HG03196 (cell line): ENCODE measurements around the gene BCAR3.
A peak's percentile ranks its signal among the peaks of the same experiment; 100 is the strongest.
"Not testable (repeated sequence)": the region's sequence is repeated elsewhere in the genome, so short reads cannot be mapped to it uniquely, and the experiment has no call there.

Experiments used
- ATAC-seq: cut with Tn5 transposase; IDR thresholded peaks from one replicate; pipeline ENCODE4 v1.9.1; 2021; ENCODE audit not compliant: unreplicated experiment

BCAR3 gene

DNA sequence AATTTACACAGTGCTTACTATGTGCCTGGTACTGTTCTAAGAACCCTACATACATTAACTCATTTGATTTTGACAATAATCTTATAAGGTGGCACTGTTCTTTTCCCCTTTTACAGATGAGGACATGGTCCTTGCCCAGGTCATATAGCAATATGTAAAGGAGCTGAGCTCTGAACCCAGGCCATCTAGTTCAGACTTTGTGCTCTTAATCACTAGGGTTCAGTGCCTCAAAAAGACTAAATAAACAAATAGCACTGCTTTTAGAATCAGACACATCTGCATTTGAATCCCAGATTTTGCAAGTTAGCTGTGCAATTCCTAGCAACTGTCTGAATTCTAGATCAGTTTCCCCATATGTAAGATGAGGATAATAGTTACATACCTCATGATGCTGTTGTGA lies 8.7 kb upstream of the BCAR3 start:
- ATAC-seq: no peak

DNA sequence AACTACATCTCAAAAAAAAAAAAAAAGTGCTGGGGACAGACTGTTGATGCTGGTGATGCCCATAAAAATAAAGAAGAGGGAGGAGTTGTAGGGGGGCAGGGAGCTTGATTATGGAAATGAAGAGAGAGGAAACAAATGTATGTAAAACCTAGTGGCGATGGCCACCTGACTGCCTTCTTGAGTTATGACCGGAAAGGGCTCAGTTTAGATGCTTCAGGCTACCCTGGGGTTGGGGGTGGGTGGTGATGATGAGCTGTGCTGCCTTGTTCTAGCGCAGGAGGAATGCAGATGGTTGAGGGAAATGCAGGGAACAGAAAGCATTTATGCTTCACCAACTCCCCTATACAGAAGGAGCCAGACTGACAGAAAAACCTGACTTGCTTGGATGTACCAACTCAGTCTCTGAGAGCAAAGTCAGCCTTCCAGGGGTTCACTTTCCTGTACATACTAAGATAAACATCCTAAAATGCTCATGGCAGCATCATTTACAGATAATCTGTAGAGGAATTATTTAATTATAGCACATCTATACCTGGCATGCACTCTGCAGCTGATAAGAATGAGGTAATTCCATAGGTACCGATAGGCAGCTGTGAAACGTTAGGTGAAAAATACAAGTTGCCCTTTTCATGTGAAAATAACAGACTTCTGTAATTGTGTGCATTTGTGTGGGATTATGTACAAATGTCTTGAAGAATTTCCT lies 8.0 kb upstream of the BCAR3 start:
- ATAC-seq: no peak

GRCh38 chr1:93687542-93687941 lies 5.9 kb upstream of the BCAR3 start:
- no peak for ATAC-seq

DNA sequence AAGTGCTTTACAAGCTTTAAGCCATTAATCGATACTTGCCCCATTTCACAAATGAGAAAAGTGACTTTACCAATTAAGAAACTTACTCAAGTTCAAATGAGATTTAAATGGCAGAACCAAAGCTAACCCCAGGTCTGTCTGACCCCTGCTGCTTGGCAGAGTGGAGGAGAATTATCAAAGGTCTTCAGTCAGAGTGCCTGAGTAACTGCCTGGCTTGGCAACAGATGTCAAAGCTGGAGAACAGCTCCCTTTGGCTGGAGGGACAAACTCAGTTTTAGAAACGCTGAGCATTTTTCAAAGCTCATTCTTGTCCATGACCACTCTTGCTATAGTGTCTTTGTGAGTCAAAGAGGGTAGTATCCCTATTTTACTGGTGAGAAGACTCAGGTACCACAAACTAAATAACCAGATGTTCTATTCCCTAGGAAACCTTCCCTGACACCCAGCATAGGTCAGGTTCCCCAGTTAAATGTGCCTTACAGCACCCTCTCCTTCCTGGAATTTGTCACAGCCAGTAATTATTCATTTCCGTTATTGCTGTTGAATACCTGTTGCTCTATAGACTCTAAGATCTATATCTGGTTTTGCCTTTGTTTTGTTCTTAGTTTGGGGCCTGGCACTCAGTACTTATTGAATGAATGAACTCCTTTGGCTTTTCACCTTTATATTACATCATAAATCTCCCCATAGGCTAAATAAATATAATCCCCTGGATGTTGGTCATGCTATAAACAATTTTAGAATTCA lies 5.0 kb upstream of the BCAR3 start:
- ATAC-seq: no peak

GRCh38 chr1:93685918-93686317 lies 4.3 kb upstream of the BCAR3 start:
- no peak for ATAC-seq

- ATAC-seq: no peak
Observed at GRCh38 chr1:93683234-93683633, 1.6 kb upstream of the BCAR3 start.

DNA sequence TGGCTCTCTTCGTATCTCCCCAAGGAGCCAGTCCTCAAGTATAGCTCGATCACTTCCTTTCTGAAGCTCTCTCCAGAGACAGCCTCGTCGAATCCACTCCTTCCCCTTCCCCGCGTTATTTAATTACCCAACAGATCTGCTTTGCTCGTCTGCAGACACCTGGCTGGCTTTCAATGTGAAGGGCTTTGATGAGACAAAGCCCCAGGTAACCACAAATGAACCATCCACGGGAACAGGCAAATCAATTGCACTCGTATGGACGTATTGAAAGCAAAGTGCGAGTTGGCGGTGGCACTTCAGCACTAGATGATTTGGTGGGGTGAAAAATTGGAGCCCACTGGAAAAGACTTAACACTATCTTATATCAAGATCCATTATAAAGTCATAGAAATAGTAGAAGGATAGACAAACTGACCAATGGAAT lies 364 bp upstream of the BCAR3 start:
- no peak for ATAC-seq

DNA sequence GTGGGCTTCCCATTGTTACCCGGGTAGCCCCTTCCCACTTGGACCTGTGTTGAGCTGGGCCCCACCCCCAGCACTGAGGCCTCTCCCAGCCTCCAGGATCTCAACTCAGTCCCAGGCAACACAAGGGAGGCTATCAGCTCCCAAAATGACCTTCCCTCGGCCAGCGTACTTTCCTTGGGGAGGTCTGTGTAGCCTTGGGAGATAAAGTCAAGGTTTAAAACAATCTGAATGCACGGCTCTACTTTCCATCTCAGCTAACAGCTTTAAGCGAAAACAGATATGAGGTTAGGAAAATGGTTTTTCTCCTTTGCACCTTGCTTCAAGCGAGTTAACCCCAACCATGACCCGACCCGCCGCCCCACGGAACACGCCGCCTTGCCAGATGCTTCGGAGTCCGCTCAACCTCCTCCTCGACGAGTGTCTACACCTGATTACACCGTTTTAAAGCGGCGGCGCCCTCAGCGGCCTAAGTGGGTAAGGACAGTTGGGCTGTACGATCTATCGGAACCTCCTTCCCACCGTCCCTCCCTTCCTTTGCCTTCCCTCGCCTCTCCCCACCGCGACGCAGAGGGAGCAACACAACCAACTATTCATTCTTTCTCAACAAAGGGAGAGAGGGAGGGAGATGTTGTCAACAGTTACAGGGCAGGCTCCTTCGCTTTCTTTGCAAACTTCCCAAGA lies 1.1 kb downstream of the BCAR3 start:
- peak; percentile 69 for ATAC-seq

- ATAC-seq: no peak
Observed at GRCh38 chr1:93680076-93680419, 1.6 kb downstream of the BCAR3 start.

DNA sequence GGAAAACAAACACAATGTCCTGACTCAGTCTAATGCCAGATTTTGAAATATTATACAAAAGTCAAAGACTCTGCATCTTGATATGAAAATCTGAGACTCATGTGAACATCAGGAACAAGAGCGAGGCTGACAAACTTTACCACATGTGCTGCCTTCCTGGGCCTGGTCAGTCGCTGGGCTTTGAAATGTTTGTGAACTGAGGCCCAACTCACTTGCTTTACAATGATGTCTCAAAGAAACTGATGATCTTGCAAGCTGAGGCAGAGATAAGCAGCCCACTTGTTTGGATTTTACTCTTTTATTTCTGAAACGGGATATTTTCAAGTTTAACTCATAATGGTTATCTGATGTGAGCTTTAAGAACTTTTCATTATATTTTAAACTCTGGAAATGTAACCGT lies 2.1 kb downstream of the BCAR3 start:
- ATAC-seq: no peak

DNA sequence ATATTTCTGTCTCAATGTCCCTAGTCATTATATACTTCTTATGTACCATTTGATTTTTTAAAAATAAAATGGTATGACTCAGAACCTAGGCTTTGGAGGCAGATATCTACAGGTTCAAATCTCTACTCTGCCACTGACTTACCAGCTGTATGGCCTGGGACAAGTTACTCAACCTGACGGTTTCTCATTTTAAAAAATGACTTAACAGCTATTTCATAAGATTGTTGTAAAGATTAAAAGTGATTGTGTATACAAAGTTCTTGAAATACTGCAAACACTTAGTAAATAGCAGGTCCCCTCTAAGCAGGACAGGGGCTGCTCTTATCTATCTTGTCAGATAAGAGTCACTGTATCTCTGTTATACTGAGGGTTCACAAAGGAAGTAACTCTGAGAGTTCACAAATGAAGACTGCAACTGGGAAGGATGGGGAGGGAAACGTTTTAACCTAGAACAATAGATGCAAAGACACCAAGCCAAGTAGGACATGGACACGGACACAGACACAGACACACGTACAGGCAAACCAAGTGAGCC lies 2.6 kb downstream of the BCAR3 start:
- no peak for ATAC-seq

DNA sequence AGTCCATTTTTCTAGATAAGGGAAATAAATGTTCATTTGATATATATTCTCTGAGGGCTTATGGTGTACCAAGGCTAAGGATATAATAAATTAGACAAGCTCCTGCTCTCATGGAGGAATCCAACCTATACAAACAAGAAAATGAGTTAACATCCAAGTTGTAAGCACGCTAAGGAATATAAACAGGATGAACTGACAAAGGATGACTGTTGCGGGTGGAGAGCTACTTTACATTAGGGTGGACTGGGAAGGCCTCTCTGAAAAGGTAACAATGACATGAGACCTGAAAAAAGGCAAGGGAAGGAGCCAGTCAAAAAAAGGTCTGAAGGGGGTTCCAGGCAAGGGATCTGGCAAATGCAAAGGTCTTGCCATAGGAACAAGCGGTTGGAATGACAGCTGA lies 3.1 kb downstream of the BCAR3 start:
- no peak for ATAC-seq

- ATAC-seq: no peak
Observed at GRCh38 chr1:93677729-93678128, 3.9 kb downstream of the BCAR3 start.

DNA sequence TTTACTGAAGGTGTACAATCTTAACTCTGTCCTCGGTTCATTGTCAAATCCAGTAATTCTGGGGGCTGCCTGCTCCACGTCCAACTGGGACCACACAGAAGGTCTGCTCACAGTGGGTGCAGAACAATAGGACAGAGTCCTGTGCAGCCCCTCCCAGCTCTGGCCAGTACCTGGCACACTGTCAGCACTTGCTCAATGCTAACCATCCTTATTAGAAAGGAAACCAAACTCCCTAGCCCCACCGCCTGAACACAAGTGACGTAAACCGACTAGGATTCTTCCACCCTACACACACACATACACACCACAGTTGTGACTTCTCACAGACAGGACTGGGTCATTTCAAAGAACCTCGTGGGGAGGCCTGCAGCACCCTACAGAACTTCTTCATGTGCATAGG lies 5.2 kb downstream of the BCAR3 start:
- no peak for ATAC-seq

- ATAC-seq: no peak
Observed at GRCh38 chr1:93675931-93676330, 5.7 kb downstream of the BCAR3 start.

DNA sequence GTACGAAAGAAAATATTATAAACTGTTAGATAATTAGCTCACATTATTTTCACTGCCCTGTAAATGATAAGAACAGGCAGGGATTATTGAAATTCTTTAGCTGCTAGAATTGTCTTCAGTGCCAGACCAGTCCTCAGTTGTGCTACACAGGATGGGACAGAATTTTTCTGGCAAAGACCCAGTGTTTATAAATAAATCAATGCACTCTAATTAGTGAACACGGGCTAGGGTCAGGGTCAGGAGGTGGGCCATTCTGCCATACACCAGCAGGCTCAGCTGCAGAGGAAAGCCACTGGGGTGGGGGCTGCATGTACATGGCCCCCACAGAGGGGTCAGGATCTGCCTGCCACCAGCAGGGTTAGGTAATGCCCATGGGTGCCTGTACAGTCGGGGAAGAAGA lies 6.4 kb downstream of the BCAR3 start:
- no peak for ATAC-seq

- ATAC-seq: not testable (repeated sequence)
Observed at GRCh38 chr1:93674071-93674470, 7.6 kb downstream of the BCAR3 start.

DNA sequence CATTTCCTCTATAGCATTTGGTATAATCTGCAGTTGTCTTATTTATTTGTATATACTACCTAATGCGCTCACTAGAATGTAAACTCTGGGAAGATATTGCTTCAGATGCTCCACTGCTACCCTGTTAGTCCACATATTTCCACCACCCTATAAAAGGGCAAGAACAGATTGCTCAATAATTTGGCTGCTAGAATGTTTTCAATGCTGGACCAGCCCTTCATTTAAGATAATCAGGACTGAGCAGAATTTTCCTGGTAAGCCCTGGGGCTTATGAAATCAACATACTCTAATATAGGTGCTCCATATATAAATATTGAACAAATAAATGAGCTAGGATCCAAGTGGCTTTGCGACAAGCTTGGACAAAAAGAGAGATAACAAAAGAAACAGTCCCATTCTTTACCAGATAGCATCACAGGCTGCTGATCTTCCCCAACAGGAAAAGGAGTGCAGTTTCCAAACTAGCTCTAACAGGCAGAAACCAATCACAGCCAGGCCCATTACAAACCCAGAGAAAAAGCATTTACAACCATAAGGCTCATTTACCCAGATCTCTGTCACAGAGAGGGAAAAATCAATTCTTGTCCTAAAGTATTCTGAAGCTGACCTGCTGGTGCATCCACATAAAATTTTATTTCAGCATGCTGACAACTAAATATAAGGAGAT lies 8.3 kb downstream of the BCAR3 start:
- no peak for ATAC-seq

GRCh38 chr1:93672477-93673162 lies 9.0 kb downstream of the BCAR3 start:
- no peak for ATAC-seq

DNA sequence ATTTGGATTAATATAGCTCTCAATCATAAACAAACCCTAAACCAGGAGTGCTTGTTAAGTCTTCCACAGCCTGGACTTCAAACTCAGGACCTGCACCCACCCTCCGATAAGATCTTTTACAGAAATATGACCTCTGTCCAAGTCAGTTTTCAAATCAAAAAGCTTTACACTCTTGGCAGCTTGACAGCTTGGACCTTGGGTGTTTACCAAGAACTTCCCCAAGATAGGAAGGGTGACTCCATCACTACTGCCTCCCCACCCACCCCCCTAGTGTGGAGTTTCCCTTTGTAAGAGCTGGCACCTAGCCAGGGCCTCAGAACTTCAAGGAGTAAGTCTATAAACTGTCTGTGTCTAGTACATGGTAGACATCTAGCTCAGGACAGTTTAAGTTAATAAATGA lies 9.6 kb downstream of the BCAR3 start:
- no peak for ATAC-seq

GRCh38 chr1:93671099-93671621 lies 10.5 kb downstream of the BCAR3 start:
- no peak for ATAC-seq
